Neural crest cell (in vitro differentiated cells): ENCODE data around the gene LDLRAD3. TPM values are rescaled to one million over a fixed set of nuclear protein-coding genes. Genes with fewer than 3 reads are reported as not detected.

Experiments
- DNase-seq: peaks from one replicate; pipeline ENCODE4 v3.0.0; 2021; ENCODE audit warnings: low read depth, mixed read lengths, low spot score
- H3K27ac Mint-ChIP-seq: one replicate; pipeline ENCODE4 v1.8.0; 2021; ENCODE audit warnings: mild to moderate bottlenecking, mixed read lengths; ENCODE audit not compliant: unreplicated experiment
- H3K27me3 Mint-ChIP-seq: 2 replicates; pipeline ENCODE4 v1.8.0; 2021; ENCODE audit warnings: low read depth, mild to moderate bottlenecking, mixed read lengths
- H3K36me3 Mint-ChIP-seq: 2 replicates; pipeline ENCODE4 v1.8.0; 2021; ENCODE audit warnings: low read depth, mild to moderate bottlenecking, mixed read lengths
- H3K4me1 Mint-ChIP-seq: 2 replicates; pipeline ENCODE4 v1.8.0; 2021; ENCODE audit warnings: mixed read lengths
- H3K4me3 Mint-ChIP-seq: one replicate; pipeline ENCODE4 v1.8.0; 2021; ENCODE audit warnings: mild to moderate bottlenecking, mixed read lengths
- H3K9me3 Mint-ChIP-seq: 2 replicates; pipeline ENCODE4 v1.8.0; 2021; ENCODE audit warnings: mixed read lengths
- CTCF ChIP-seq: fragments of 200-600 bp; sonication (generic); conservative IDR thresholded peaks from 2 replicates; pipeline ENCODE4 v1.5.0; 2021; ENCODE audit warnings: antibody characterized with exemption, mild to moderate bottlenecking
- total RNA-seq: library from RNA; stranded (reverse); gene quantifications from 2 replicates; pipeline ENCODE4 v1.2.1, GENCODE V29; 2021

The LDLRAD3 gene
- total RNA-seq, 1 donor from 2014 or later = 30.1 TPM

DNA sequence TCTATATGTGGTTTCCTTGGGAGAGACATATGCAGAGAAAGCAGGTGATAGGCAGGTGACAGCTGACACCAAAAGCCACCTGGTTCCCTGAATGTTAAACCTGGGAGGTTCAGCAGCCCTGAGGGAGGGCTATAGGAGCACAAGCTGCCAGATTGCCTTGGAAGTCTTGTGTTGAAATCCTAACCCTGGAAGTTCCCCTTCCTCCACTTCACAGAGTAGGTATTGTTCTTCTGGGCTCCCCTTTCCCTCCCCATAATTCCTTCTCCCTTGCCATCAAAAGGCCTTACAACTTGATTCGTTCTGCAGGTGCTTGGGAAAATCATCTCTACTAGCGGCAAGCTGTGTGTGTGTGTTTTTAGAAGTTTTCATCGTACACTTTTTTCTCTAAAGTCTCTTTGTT is 5.4 kb downstream of the LDLRAD3 start:
- Mint-ChIP-seq H3K4me1 (peaks cover 80% of the 10 kb centered on the region), H3K4me3 (peak overlapping the region; percentile 12), H3K27ac (no peak overlapping the region), H3K9me3 (no peaks in the 10 kb centered on the region), H3K36me3 (no peaks in the 10 kb centered on the region), H3K27me3 (no peaks in the 10 kb centered on the region)
- no peak for DNase-seq
- no peak for TF ChIP-seq CTCF

- H3K4me1 Mint-ChIP-seq = peaks cover 72% of the 10 kb centered on the region
- H3K36me3 Mint-ChIP-seq = no peaks in the 10 kb centered on the region
- TF ChIP-seq CTCF = no peak
- H3K4me3 Mint-ChIP-seq = no peak overlapping the region
- no peaks in the 10 kb centered on the region for H3K9me3 Mint-ChIP-seq
- DNase-seq = no peak
- no peak overlapping the region for H3K27ac Mint-ChIP-seq
- no peaks in the 10 kb centered on the region for H3K27me3 Mint-ChIP-seq
Measured at GRCh38 chr11:35950082-35950481, 6.2 kb downstream of the LDLRAD3 start.

- Mint-ChIP-seq H3K27ac (no peak overlapping the region), H3K4me1 (peaks cover 61% of the 10 kb centered on the region), H3K27me3 (no peaks in the 10 kb centered on the region), H3K36me3 (peaks cover 2% of the 10 kb centered on the region), H3K9me3 (no peaks in the 10 kb centered on the region), H3K4me3 (no peak overlapping the region)
- no peak for DNase-seq
- TF ChIP-seq CTCF = no peak
Measured at GRCh38 chr11:35951680-35952079, 7.8 kb downstream of the LDLRAD3 start.

DNA sequence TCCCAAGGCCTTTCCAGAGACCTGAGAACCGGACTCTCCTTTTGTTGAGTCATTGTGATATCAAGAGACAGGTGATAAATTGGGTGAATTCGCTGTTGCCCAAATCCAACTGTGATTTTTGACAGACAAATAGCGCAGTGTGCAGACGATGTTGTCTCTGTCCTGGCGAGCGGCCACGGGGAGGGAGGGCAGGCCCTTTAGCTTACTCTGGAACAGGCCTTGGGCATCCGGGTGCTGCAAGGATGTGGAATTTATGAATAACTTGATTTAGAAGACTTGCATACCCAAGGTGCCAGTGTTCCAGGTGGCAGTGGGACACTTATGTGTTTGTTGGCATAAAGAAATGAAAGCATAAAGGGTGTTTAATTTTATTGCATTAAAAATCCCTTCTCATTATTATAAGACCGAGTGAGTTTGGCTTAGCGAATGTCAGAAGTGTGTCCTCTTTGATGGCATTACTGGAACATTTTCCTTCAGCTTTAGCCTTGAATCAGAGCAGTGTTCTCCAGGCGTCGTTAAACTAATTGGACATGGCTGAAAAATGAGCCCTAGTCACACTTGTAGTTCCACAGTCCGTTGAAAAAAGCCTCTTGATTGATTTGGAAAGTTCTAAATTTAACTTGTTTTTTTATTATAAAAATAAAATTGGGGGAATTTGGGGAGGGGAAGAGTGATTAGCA is 9.4 kb downstream of the LDLRAD3 start:
- Mint-ChIP-seq H3K36me3 (peaks cover 2% of the 10 kb centered on the region), H3K4me1 (peaks cover 49% of the 10 kb centered on the region), H3K27ac (peak overlapping the region; percentile 64), H3K27me3 (no peaks in the 10 kb centered on the region), H3K4me3 (no peak overlapping the region), H3K9me3 (no peaks in the 10 kb centered on the region)
- DNase-seq = no peak
- TF ChIP-seq CTCF = no peak

DNA sequence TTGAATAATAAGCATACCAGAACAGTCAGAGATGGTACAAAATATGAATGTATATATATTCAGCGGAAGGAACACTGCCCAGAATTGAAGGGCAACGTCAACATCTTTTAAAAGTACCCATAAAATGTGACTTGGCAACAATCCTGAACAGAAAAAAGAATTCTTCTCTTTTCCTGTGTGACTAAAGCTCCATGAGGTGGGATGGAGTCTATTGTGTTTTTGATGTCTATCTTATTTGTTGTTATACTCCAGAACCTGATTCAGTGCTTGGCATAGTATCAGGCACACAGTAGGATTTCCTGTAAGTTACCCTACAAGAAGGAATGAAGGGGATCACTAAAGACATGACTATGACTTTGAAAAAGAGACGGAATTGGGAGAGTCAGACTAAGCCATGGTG is 10.3 kb downstream of the LDLRAD3 start:
- peaks cover 43% of the 10 kb centered on the region for H3K4me1 Mint-ChIP-seq
- DNase-seq = no peak
- no peak overlapping the region for H3K4me3 Mint-ChIP-seq
- H3K36me3 Mint-ChIP-seq = peaks cover 2% of the 10 kb centered on the region
- no peak overlapping the region for H3K27ac Mint-ChIP-seq
- H3K27me3 Mint-ChIP-seq = no peaks in the 10 kb centered on the region
- TF ChIP-seq CTCF = no peak
- no peaks in the 10 kb centered on the region for H3K9me3 Mint-ChIP-seq
